SU-DHL-6 (cell line): ENCODE data around the gene REPS1.

Source experiments
- H2AFZ ChIP-seq: fragments of 200-600 bp; sonication (generic); 2 replicates; pipeline ENCODE4 v1.6.1; 2014; ENCODE audit warnings: low read depth, mild to moderate bottlenecking, moderate library complexity, mixed read lengths, antibody characterized with exemption, low read length; ENCODE audit not compliant: severe bottlenecking
- H3F3A ChIP-seq: fragments of 200-600 bp; shearing (Covaris generic); 2 replicates; pipeline ENCODE4 v1.6.0; 2016; ENCODE audit warnings: antibody characterized with exemption, mild to moderate bottlenecking; ENCODE audit not compliant: insufficient read depth
- H3K27ac ChIP-seq: fragments of 200-600 bp; sonication (generic); 2 replicates; pipeline ENCODE4 v1.5.1; 2016; ENCODE audit warnings: low read depth, mild to moderate bottlenecking, low read length, moderate library complexity, mixed read lengths
- H3K27me3 ChIP-seq: fragments of 200-600 bp; sonication (generic), shearing (Covaris generic); 2 replicates; pipeline ENCODE4 v1.6.0; 2014; ENCODE audit warnings: mild to moderate bottlenecking, low read length
- H3K36me3 ChIP-seq: fragments of 200-600 bp; sonication (generic); 2 replicates; pipeline ENCODE4 v1.6.1; 2014; ENCODE audit warnings: mild to moderate bottlenecking, low read length, mixed read lengths
- H3K4me2 ChIP-seq: fragments of 300-600, 200-600 bp; shearing (Covaris generic), sonication (generic); 2 replicates; pipeline ENCODE4 v1.6.0; 2014; ENCODE audit warnings: low read length, low read depth, mild to moderate bottlenecking; ENCODE audit not compliant: poor library complexity, severe bottlenecking
- H3K4me3 ChIP-seq: fragments of 200-600 bp; sonication (generic); 2 replicates; pipeline ENCODE4 v1.5.1; 2014; ENCODE audit warnings: antibody characterized with exemption, low read length, mild to moderate bottlenecking, mixed read lengths; ENCODE audit not compliant: insufficient read depth, poor library complexity, severe bottlenecking
- H3K79me2 ChIP-seq: fragments of 200-600 bp; sonication (generic); 2 replicates; pipeline ENCODE4 v1.6.1; 2014; ENCODE audit warnings: mild to moderate bottlenecking, low read length, moderate library complexity; ENCODE audit not compliant: insufficient read depth
- H3K9ac ChIP-seq: fragments of 200-600 bp; sonication (generic); 2 replicates; pipeline ENCODE4 v1.7.0; 2014; ENCODE audit warnings: mild to moderate bottlenecking, low read length
- H3K9me2 ChIP-seq: fragments of 200-600 bp; sonication (generic); replicated peaks from 2 replicates; pipeline ENCODE4 v1.6.1; 2014; ENCODE audit warnings: low read length; ENCODE audit not compliant: insufficient read depth
- H3K9me3 ChIP-seq: fragments of 200-600 bp; sonication (generic); 2 replicates; pipeline ENCODE4 v1.6.1; 2014; ENCODE audit warnings: low read length, mixed read lengths; ENCODE audit not compliant: insufficient read depth
- H4K20me1 ChIP-seq: fragments of 200-600 bp; sonication (generic); 2 replicates; pipeline ENCODE4 v1.6.1; 2014; ENCODE audit warnings: low read depth, mild to moderate bottlenecking, antibody characterized with exemption, low read length, moderate library complexity, mixed read lengths
- CTCF ChIP-seq: fragments of 200-600 bp; sonication (generic); IDR thresholded peaks from one replicate; pipeline ENCODE4 v1.5.1; 2017; ENCODE audit warnings: antibody characterized with exemption, mild to moderate bottlenecking, low read length, moderate library complexity; ENCODE audit not compliant: insufficient read depth, poor library complexity, severe bottlenecking
- EZH2phosphoT487 ChIP-seq: fragments of 200-600 bp; sonication (generic), shearing (Covaris generic); conservative IDR thresholded peaks from 2 replicates; pipeline ENCODE4 v1.6.1; 2018; ENCODE audit warnings: mild to moderate bottlenecking, antibody characterized with exemption, low read length, moderate library complexity, mixed read lengths

The REPS1 gene

GRCh38 chr6:138956244-138956924, 31.7 kb downstream of the REPS1 start:
- H3K36me3 ChIP-seq, result no peaks in the 10 kb centered on the region
- H3K79me2 ChIP-seq, result peaks cover 11% of the 10 kb centered on the region; the same call in 1 of the 2 replicates
- H3K9me2 ChIP-seq, result no peaks in the 10 kb centered on the region
- no peak overlapping the region for H3K4me2 ChIP-seq
- H3F3A ChIP-seq, result no peaks in the 10 kb centered on the region
- H3K27me3 ChIP-seq, result no peaks in the 10 kb centered on the region
- H3K9me3 ChIP-seq, result no peaks in the 10 kb centered on the region
- H4K20me1 ChIP-seq, result peaks cover 12% of the 10 kb centered on the region
- H3K4me3 ChIP-seq, result no peak overlapping the region
- no peak overlapping the region for H3K9ac ChIP-seq
- H3K27ac ChIP-seq, result no peak overlapping the region
- TF ChIP-seq CTCF (no peak), EZH2phosphoT487 (no peak)
- no peak overlapping the region for H2AFZ ChIP-seq

GRCh38 chr6:138955262-138955661, 32.8 kb downstream of the REPS1 start:
- Histone ChIP-seq H2AFZ (no peak overlapping the region), H3K27ac (no peak overlapping the region), H3F3A (no peaks in the 10 kb centered on the region), H3K4me2 (no peak overlapping the region), H3K27me3 (no peaks in the 10 kb centered on the region), H3K79me2 (peaks cover 11% of the 10 kb centered on the region; the same call in 1 of the 2 replicates), H3K4me3 (no peak overlapping the region), H3K9me2 (no peaks in the 10 kb centered on the region), H4K20me1 (peaks cover 12% of the 10 kb centered on the region), H3K9ac (no peak overlapping the region), H3K36me3 (no peaks in the 10 kb centered on the region), H3K9me3 (no peaks in the 10 kb centered on the region)
- TF ChIP-seq CTCF, result no peak

GRCh38 chr6:138953451-138953850, 34.6 kb downstream of the REPS1 start:
- H3F3A ChIP-seq, result no peaks in the 10 kb centered on the region
- no peaks in the 10 kb centered on the region for H3K27me3 ChIP-seq
- H3K27ac ChIP-seq, result no peak overlapping the region
- TF ChIP-seq EZH2phosphoT487 (no peak), CTCF (no peak)
- no peaks in the 10 kb centered on the region for H3K9me3 ChIP-seq
- no peak overlapping the region for H3K4me2 ChIP-seq
- H3K79me2 ChIP-seq, result peaks cover 11% of the 10 kb centered on the region; the same call in 1 of the 2 replicates
- H3K9me2 ChIP-seq, result no peaks in the 10 kb centered on the region
- peaks cover 12% of the 10 kb centered on the region for H4K20me1 ChIP-seq
- H3K36me3 ChIP-seq, result no peaks in the 10 kb centered on the region
- no peak overlapping the region for H2AFZ ChIP-seq
- H3K9ac ChIP-seq, result no peak overlapping the region
- no peak overlapping the region for H3K4me3 ChIP-seq
